ENCODE data around the gene PXT1.
"Not testable (repeated sequence)": the region's sequence is repeated elsewhere in the genome, so short reads cannot be mapped to it uniquely, and the experiment has no call there.

The PXT1 gene

GRCh38 chr6:36368921-36369865, 73.5 kb downstream of the PXT1 start:
- no peak for DNase-seq (ENCODE audit: low spot score)

- no peak for DNase-seq (ENCODE audit: low spot score)
These were observed 74.2 kb downstream of the PXT1 start for GRCh38 chr6:36368421-36368820.

- DNase-seq (ENCODE audit: low spot score) = no peak
These were observed 74.9 kb downstream of the PXT1 start for GRCh38 chr6:36367743-36368142.

- no peak for DNase-seq (ENCODE audit: low spot score)
These were observed 77.8 kb downstream of the PXT1 start for GRCh38 chr6:36364669-36365479.

GRCh38 chr6:36364061-36364635, 78.5 kb downstream of the PXT1 start:
- not testable (repeated sequence) for DNase-seq (ENCODE audit: low spot score)

GRCh38 chr6:36363371-36363752, 79.3 kb downstream of the PXT1 start:
- not testable (repeated sequence) for DNase-seq (ENCODE audit: low spot score)

GRCh38 chr6:36362551-36363370, 79.9 kb downstream of the PXT1 start:
- DNase-seq (ENCODE audit: low spot score) = no peak

GRCh38 chr6:36361071-36361470, 81.6 kb downstream of the PXT1 start:
- DNase-seq (ENCODE audit: low spot score) = no peak

GRCh38 chr6:36360241-36361054, 82.2 kb downstream of the PXT1 start:
- DNase-seq (ENCODE audit: low spot score) = peak; percentile 89

- no peak for DNase-seq (ENCODE audit: low spot score)
These were observed 84.3 kb downstream of the PXT1 start for GRCh38 chr6:36358226-36358915.

GRCh38 chr6:36357872-36358225, 84.8 kb downstream of the PXT1 start:
- DNase-seq (ENCODE audit: low spot score) = no peak

- no peak for DNase-seq (ENCODE audit: low spot score)
These were observed 86.8 kb downstream of the PXT1 start for GRCh38 chr6:36355819-36356218.

GRCh38 chr6:36353411-36353915, 89.2 kb downstream of the PXT1 start:
- DNase-seq (ENCODE audit: low spot score) = no peak

- DNase-seq (ENCODE audit: low spot score) = no peak
These were observed 90.0 kb downstream of the PXT1 start for GRCh38 chr6:36352477-36353157.

GRCh38 chr6:36350681-36351571, 91.7 kb downstream of the PXT1 start:
- no peak for DNase-seq (ENCODE audit: low spot score)

- DNase-seq (ENCODE audit: low spot score) = no peak
These were observed 92.6 kb downstream of the PXT1 start for GRCh38 chr6:36350082-36350481.

- DNase-seq (ENCODE audit: low spot score) = no peak
These were observed 93.4 kb downstream of the PXT1 start for GRCh38 chr6:36349240-36349639.

GRCh38 chr6:36347621-36348020, 95.0 kb downstream of the PXT1 start:
- DNase-seq (ENCODE audit: low spot score) = no peak

Data from D341Med (cell line).